Lung microvascular endothelial cell (primary cell): ENCODE data around the gene CLC. TPM values are rescaled to one million over a fixed set of nuclear protein-coding genes. Genes with fewer than 3 reads are reported as not detected.
"Not testable (repeated sequence)": the region's sequence is repeated elsewhere in the genome, so short reads cannot be mapped to it uniquely, and the experiment has no call there.

Source experiments
- DNase-seq, 2 donors: peaks; one replicate each; pipeline versions ENCODE4 v3.0.0 to v3.0.0-alpha.2; 2010; ENCODE audit warnings: low read depth in 2 of 2
- total RNA-seq: library from RNA; depleted of rRNA; stranded (reverse); fragments of >200 nt; gene quantifications from 2 replicates; pipeline ENCODE4 v1.2.1, GENCODE V29; 2014

CLC gene
- total RNA-seq, 1 donor from 2014 or later: not detected

GRCh38 chr19:39729594-39729993 lies 8.2 kb downstream of the CLC start:
- no peak for DNase-seq

GRCh38 chr19:39728040-39728439 lies 9.8 kb downstream of the CLC start:
- DNase-seq: no peak

GRCh38 chr19:39727070-39727800 lies 10.6 kb downstream of the CLC start:
- no peak for DNase-seq

- no peak for DNase-seq
Observed at GRCh38 chr19:39725995-39726394, 11.8 kb downstream of the CLC start.

- DNase-seq: not testable (repeated sequence)
Observed at GRCh38 chr19:39720144-39720543, 17.7 kb downstream of the CLC start.

- no peak for DNase-seq
Observed at GRCh38 chr19:39710333-39710890, 27.4 kb downstream of the CLC start.

- DNase-seq: no peak
Observed at GRCh38 chr19:39709026-39709872, 28.6 kb downstream of the CLC start.

- DNase-seq: no peak
Observed at GRCh38 chr19:39708594-39708993, 29.2 kb downstream of the CLC start.

GRCh38 chr19:39705578-39706188 lies 32.1 kb downstream of the CLC start:
- DNase-seq: peak in 1 of 2 donors; percentile 32

GRCh38 chr19:39704181-39705044 lies 33.4 kb downstream of the CLC start, which contains the start of gene LGALS14:
LGALS14 (plus strand) TSS chr19:39704481; CDS start chr19:39704529, 48 bp downstream.
- DNase-seq: no peak

- DNase-seq: no peak
Observed at GRCh38 chr19:39701291-39701690, 36.5 kb downstream of the CLC start.

- no peak for DNase-seq
Observed at GRCh38 chr19:39698535-39698934, 39.3 kb downstream of the CLC start.

GRCh38 chr19:39696387-39696786 lies 41.4 kb downstream of the CLC start:
- DNase-seq: no peak

GRCh38 chr19:39695759-39696158 lies 42.1 kb downstream of the CLC start:
- no peak for DNase-seq

GRCh38 chr19:39692822-39693221 lies 45.0 kb downstream of the CLC start:
- DNase-seq: no peak

GRCh38 chr19:39692166-39692565 lies 45.7 kb downstream of the CLC start:
- no peak for DNase-seq

GRCh38 chr19:39688637-39689036 lies 49.2 kb downstream of the CLC start:
- DNase-seq: not testable (repeated sequence)

GRCh38 chr19:39686739-39687138 lies 51.1 kb downstream of the CLC start:
- no peak for DNase-seq

GRCh38 chr19:39684267-39684666 lies 53.6 kb downstream of the CLC start:
- DNase-seq: no peak

GRCh38 chr19:39681416-39681815 lies 56.4 kb downstream of the CLC start:
- no peak for DNase-seq
